ENCODE data around the gene AMPD1.

AMPD1 gene

GRCh38 chr1:114695430-114696058 is at the start of gene AMPD1:
TSS of gene AMPD1 (minus strand) at chr1:114695546. CDS start at chr1:114695471, 75 bp downstream.
- in situ Hi-C loops (cut with HindIII; ENCODE audit: low pct_unique_long_range_greater_than_20kb, low sequenced_read_pairs) = no loop called here
- TF ChIP-seq JUND (IDR thresholded peaks at IDR 0.05; ENCODE audit: low read depth) = no peak
- no peak for DNase-seq (ENCODE audit: low read depth in 1 of 2, low spot score in 1 of 2)

GRCh38 chr1:114741963-114742746 is 46.8 kb upstream of the AMPD1 start:
- DNase-seq (ENCODE audit: low read depth in 1 of 2, low spot score in 1 of 2) = no peak
- in situ Hi-C loops (cut with HindIII; ENCODE audit: low pct_unique_long_range_greater_than_20kb, low sequenced_read_pairs) = no loop called here
- TF ChIP-seq JUND (IDR thresholded peaks at IDR 0.05; ENCODE audit: low read depth) = no peak

- DNase-seq (ENCODE audit: low read depth in 1 of 2, low spot score in 1 of 2) = no peak
- in situ Hi-C loops (cut with HindIII; ENCODE audit: low pct_unique_long_range_greater_than_20kb, low sequenced_read_pairs) = no loop called here
Measured at GRCh38 chr1:114740331-114740730, 45.0 kb upstream of the AMPD1 start.

GRCh38 chr1:114737314-114737849 is 42.0 kb upstream of the AMPD1 start:
- in situ Hi-C loops (cut with HindIII; ENCODE audit: low pct_unique_long_range_greater_than_20kb, low sequenced_read_pairs) = no loop called here
- TF ChIP-seq JUND (IDR thresholded peaks at IDR 0.05; ENCODE audit: low read depth) = no peak
- no peak for DNase-seq (ENCODE audit: low read depth in 1 of 2, low spot score in 1 of 2)

More at GRCh38 chr1:114740331-114740730, 45.0 kb upstream of the AMPD1 start:
- TF ChIP-seq JUND (IDR thresholded peaks at IDR 0.05; ENCODE audit: low read depth) = no peak

DNA sequence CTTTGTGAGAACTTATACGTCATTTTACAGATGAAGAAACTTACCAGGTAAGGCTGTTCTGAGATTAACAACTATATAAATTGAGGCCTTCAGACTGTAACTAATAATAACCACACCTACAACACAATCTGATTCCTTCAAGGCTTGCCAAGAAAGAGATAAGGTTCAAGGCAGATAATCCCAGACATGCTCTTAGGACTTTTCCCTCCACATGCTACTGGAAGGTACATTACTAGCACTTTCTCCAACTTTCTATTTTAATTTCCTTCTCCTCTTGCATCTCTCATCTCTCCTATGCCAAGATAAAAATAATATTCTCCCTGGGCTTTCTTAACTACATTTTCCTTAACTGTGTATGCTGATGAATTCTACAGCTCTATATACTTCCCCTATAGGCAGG is 40.1 kb upstream of the AMPD1 start:
- no peak for TF ChIP-seq JUND (IDR thresholded peaks at IDR 0.05; ENCODE audit: low read depth)
- in situ Hi-C loops (cut with HindIII; ENCODE audit: low pct_unique_long_range_greater_than_20kb, low sequenced_read_pairs) = no loop called here
- DNase-seq (ENCODE audit: low read depth in 1 of 2, low spot score in 1 of 2) = no peak

DNA sequence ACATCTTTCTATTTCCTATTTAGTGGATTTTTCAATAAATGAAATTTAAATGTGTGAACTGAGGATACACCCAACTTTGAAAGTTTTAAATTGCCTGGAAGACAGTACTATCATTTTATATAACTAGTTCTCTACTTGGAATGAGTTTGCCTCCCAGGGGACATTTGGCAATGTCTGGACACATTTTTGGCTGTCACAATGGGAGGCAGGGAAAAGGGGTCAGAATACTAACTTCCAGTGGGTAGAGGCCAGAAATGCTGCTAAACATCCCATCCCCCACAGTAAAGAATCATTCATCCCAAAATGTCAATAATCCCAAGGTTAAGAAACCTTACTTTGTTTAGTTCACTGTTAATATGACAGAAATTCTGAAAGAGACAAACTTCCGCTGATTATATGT is 34.4 kb upstream of the AMPD1 start:
- in situ Hi-C loops (cut with HindIII; ENCODE audit: low pct_unique_long_range_greater_than_20kb, low sequenced_read_pairs) = no loop called here
- no peak for TF ChIP-seq JUND (IDR thresholded peaks at IDR 0.05; ENCODE audit: low read depth)

DNA sequence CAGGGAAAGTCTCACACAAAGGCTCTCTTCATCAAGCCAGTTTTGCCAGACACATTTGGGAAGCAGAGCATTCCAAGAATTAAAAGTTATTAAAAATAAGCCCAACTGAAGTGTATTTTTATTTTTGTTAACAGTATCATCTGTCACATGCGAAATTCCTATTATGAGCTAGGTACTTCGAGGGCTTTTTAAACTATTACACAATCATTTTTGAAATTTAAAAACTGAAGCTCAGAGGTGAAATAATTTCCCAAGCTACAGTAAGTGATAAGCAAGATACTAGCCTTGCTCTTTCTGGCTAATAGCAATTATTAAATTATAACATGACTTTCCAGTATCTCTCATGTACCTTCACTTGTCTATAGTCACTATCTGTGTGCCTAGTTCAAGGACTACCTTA is 33.2 kb upstream of the AMPD1 start:
- TF ChIP-seq JUND (IDR thresholded peaks at IDR 0.05; ENCODE audit: low read depth) = no peak
- no peak for DNase-seq (ENCODE audit: low read depth in 1 of 2, low spot score in 1 of 2)
- in situ Hi-C loops (cut with HindIII; ENCODE audit: low pct_unique_long_range_greater_than_20kb, low sequenced_read_pairs) = no loop called here

More for the DNA sequence above, 34.4 kb upstream of the AMPD1 start:
- no peak for DNase-seq (ENCODE audit: low read depth in 1 of 2, low spot score in 1 of 2)

DNA sequence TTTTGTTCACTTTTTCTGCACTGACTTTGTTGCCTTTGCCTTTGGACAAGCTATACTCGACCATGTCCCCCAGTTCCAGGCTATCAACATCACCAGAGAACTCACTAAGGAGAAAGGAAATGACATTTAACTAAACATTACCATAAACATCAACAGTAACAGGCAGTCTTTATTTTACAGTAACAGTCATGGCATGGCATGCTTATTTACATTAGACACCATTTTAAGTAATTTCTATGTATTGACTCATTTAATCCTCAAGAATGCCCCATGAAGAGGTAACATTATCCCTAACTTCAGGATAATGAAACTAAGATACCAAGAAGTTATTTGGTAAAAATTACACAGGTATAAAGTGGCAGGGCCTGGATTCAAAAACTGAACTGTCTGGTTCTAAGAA is 29.9 kb upstream of the AMPD1 start:
- no peak for TF ChIP-seq JUND (IDR thresholded peaks at IDR 0.05; ENCODE audit: low read depth)
- no peak for DNase-seq (ENCODE audit: low read depth in 1 of 2, low spot score in 1 of 2)
- in situ Hi-C loops (cut with HindIII; ENCODE audit: low pct_unique_long_range_greater_than_20kb, low sequenced_read_pairs) = no loop called here

- no peak for DNase-seq (ENCODE audit: low read depth in 1 of 2, low spot score in 1 of 2)
- in situ Hi-C loops (cut with HindIII; ENCODE audit: low pct_unique_long_range_greater_than_20kb, low sequenced_read_pairs) = no loop called here
- TF ChIP-seq JUND (IDR thresholded peaks at IDR 0.05; ENCODE audit: low read depth) = no peak
Measured at GRCh38 chr1:114723915-114724314, 28.6 kb upstream of the AMPD1 start.

DNA sequence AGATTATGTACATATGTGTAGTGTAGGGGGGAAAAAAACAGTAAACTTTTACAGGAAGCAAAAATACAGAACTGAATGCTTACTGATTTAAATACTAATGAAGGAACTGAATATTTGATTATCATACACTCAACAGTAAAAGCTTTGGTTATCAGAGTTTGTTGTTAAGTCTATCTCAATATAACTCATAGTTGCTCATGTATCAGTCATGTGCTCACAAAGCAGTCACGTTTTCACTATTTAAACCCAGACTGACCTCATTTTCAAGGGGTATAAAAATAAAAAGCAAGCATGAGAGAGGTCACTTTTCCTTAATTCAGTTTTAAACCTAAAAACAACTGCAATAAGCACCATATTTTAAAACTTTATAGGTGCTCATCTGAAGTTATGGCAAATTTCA is 28.1 kb upstream of the AMPD1 start:
- in situ Hi-C loops (cut with HindIII; ENCODE audit: low pct_unique_long_range_greater_than_20kb, low sequenced_read_pairs) = no loop called here
- no peak for TF ChIP-seq JUND (IDR thresholded peaks at IDR 0.05; ENCODE audit: low read depth)
- DNase-seq (ENCODE audit: low read depth in 1 of 2, low spot score in 1 of 2) = no peak

- DNase-seq (ENCODE audit: low read depth in 1 of 2, low spot score in 1 of 2) = no peak
- TF ChIP-seq JUND (IDR thresholded peaks at IDR 0.05; ENCODE audit: low read depth) = no peak
- in situ Hi-C loops (cut with HindIII; ENCODE audit: low pct_unique_long_range_greater_than_20kb, low sequenced_read_pairs) = no loop called here
Measured at GRCh38 chr1:114720492-114720891, 25.1 kb upstream of the AMPD1 start.

- in situ Hi-C loops (cut with HindIII; ENCODE audit: low pct_unique_long_range_greater_than_20kb, low sequenced_read_pairs) = no loop called here
- TF ChIP-seq JUND (IDR thresholded peaks at IDR 0.05; ENCODE audit: low read depth) = no peak
- DNase-seq (ENCODE audit: low read depth in 1 of 2, low spot score in 1 of 2) = no peak
Measured at GRCh38 chr1:114719424-114719787, 24.1 kb upstream of the AMPD1 start.
